LNCaP clone FGC (cell line): Measurements from ENCODE around the gene HOXB2.

Source experiments
- DNase-seq: peaks from one replicate; pipeline ENCODE4 v3.0.0-alpha.2; 2011; ENCODE audit warnings: low read depth
- H3K4me3 ChIP-seq: 2 replicates; pipeline ENCODE4 v1.5.1; 2011; ENCODE audit warnings: mild to moderate bottlenecking, low read depth, low read length, control low read depth
- TF ChIP-seq, protein P1 (sequence below): IDR thresholded peaks from 2 replicates; pipeline ENCODE4 v1.5.1; 2012; ENCODE audit warnings: mild to moderate bottlenecking; ENCODE audit not compliant: control insufficient read depth, insufficient read depth; ENCODE audit errors: extremely low read depth

Gene HOXB2

GRCh38 chr17:48555258-48556228 is 10.6 kb upstream of the HOXB2 start:
- peak; percentile 40 for DNase-seq
- TF ChIP-seq, protein P1, sequence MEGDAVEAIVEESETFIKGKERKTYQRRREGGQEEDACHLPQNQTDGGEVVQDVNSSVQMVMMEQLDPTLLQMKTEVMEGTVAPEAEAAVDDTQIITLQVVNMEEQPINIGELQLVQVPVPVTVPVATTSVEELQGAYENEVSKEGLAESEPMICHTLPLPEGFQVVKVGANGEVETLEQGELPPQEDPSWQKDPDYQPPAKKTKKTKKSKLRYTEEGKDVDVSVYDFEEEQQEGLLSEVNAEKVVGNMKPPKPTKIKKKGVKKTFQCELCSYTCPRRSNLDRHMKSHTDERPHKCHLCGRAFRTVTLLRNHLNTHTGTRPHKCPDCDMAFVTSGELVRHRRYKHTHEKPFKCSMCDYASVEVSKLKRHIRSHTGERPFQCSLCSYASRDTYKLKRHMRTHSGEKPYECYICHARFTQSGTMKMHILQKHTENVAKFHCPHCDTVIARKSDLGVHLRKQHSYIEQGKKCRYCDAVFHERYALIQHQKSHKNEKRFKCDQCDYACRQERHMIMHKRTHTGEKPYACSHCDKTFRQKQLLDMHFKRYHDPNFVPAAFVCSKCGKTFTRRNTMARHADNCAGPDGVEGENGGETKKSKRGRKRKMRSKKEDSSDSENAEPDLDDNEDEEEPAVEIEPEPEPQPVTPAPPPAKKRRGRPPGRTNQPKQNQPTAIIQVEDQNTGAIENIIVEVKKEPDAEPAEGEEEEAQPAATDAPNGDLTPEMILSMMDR = no peak
- H3K4me3 ChIP-seq = peak overlapping the region; percentile 36

DNA sequence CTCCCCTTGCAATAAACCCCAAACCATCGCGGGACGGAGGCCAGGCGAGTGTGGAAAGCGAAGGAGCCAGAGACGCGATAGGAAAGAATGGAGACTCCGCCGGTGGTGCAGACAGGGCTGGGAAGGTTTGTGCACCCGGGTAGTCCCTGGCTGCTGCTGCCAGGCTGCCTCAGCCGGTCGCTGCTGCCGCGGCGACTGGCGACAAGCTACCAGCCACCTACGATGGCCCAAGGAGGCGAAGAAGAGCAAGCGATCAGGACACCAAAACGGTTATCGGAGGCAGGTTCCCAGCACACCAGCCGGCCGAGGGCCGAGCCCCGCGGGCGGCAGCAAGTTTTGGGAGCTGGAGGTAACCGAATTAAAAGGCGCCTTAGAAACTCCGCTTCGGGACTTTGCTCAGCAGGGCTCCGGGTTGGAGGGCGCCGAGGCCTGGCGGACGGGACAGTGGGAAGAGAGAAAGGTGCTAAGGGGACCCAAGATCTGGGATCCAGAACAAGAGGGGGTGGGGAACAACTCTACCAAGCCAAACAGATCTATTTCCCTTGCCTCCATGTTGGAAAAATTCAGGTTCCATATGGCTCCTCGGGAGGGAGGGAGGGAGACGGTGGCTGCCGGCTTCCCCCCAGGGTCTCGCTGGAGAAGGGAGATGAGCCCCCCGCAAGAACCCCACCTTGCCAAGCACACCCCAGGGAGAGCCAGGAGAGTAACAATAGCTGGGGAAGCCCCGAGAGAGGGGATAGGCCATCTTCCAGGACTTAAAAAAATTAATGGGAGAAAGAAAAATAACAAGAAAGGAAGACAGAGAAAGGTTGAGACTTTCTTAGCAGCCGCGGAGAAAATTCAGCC is 9.7 kb upstream of the HOXB2 start:
- TF ChIP-seq, protein P1 = no peak
- DNase-seq = no peak
- peak overlapping the region; percentile 36 for H3K4me3 ChIP-seq

DNA sequence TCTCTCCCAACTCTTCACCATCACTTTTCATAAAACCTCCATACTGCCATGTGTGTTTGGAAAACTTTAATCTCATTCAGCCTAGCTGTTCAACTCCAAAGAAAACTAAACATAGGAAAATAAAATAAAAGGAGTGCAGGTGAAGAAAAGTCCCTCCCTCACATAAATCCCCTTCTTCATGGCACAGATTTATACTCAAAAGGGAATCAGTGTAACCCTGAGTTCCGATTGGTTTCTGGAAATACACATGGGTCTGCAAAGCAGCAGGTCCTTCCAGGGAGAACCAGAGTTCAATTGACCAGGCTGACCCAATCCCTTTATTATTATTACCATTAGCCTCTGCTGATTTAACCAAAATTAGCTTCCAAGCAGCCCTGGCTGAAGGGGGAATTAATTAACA is 8.9 kb upstream of the HOXB2 start:
- no peak for DNase-seq
- H3K4me3 ChIP-seq = no peak overlapping the region
- TF ChIP-seq, protein P1 = no peak

DNA sequence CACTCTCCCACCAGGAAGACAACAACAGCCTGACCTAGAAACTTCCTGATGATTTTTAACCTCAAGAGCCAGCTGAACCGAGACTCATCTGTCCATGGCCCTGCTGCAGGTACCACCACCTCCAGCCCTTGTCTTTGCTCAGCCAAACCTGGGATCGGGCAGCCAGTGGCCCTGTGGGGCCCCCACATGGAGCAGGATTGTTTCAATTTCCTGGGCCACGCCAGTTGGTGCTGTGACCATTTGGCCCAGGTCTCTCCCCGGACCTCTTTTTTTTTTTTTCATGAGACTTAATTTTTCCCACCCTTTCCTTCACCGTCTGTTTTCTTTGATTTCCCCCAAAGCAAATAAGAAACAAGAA is 8.3 kb upstream of the HOXB2 start:
- no peak for DNase-seq
- TF ChIP-seq, protein P1 = no peak
- no peak overlapping the region for H3K4me3 ChIP-seq

DNA sequence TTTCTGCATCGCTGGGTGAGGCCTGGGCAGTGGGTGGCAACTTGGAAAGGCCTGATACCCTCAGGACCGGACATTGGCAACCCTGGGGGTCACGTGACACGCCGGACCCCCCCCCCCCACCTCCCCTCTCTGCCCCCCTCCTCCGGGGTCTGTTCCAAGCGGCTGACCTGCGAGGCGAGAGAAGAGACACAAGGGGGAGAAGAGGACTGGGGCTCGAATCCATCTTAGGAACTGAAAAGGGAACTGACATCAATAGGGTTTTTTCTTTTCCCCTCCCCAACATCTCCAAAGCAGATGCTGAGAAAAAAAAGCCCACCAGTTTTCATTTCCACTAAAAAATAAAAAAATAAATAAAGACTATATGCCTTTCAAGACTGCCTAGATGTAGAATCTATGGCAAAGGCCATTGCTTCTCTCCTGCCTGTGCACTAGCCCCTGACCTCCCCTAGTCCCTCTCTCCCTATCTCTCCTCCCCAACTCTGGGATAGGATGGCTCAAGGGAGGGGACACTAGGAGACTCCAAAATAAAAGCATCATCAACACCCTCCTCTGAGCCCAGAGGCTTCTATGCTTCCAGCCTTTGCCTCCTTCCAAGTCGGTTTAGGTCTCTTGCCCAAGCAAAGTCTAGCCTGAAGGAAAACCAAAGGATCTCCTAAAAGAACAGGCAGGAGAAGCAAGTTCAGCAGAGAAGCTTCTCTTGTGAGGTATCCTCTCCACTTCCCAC is 7.7 kb upstream of the HOXB2 start:
- TF ChIP-seq, protein P1 = no peak

GRCh38 chr17:48551596-48552465 is 6.9 kb upstream of the HOXB2 start:
- TF ChIP-seq, protein P1 = no peak
- H3K4me3 ChIP-seq = no peak overlapping the region

More for the DNA sequence above, 7.7 kb upstream of the HOXB2 start:
- DNase-seq = no peak
- no peak overlapping the region for H3K4me3 ChIP-seq

More at GRCh38 chr17:48551596-48552465, 6.9 kb upstream of the HOXB2 start:
- DNase-seq = no peak
